Uterus (tissue), 2 donors: ENCODE measurements around the gene PAGR1.

ENCODE experiments used
- CTCF ChIP-seq, 4 experiments: fragments of 200-600 bp in 2 of 4; fragments of 450-650 bp in 2 of 4; sonication (generic) in 2 of 4; IDR thresholded peaks; one replicate each; pipeline ENCODE4 v1.5.1; 2016 to 2019; ENCODE audit warnings: antibody characterized with exemption in 4 of 4, mild to moderate bottlenecking in 2 of 4, moderate library complexity in 1 of 4
- POLR2A ChIP-seq, 2 donors: fragments of 450-650 bp; IDR thresholded peaks; one replicate each; pipeline ENCODE4 v1.6.1; 2016; ENCODE audit warnings: antibody characterized with exemption in 2 of 2, mild to moderate bottlenecking in 1 of 2, moderate library complexity in 1 of 2

DNA sequence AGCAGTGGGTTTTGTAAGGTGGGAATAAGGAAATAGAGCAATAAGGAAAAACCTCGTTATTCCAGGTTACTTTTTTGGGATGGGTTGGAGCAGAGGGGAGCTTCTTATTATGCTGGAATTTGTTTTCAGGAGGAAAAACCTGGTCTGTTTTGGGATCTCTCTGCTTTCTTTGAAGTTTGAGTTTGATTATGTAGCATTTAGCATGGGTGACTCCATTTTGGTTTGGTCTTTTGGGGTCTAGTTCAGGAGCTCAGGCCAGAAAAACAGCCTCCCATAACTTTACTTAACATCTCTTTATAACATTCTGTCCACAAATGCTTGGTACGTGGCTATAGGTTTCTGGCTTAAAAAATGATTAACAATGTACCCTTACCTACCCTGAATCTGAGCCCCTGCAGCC is 46.4 kb upstream of the PAGR1 start:
- TF ChIP-seq POLR2A (IDR thresholded peaks at IDR 0.05) (no peak), CTCF (IDR thresholded peaks at IDR 0.05) (no peak)
